Esophagus muscularis mucosa (tissue), 4 donors: ENCODE data around the gene ARHGAP9.

Source experiments
- CTCF ChIP-seq, 3 experiments: fragments of 200-600 bp in 2 of 3; fragments of 450-650 bp in 1 of 3; sonication (generic) in 2 of 3; IDR thresholded peaks; one replicate each; pipeline ENCODE4 v1.5.1; 2017 to 2019; ENCODE audit warnings: antibody characterized with exemption in 3 of 3, mild to moderate bottlenecking in 2 of 3, moderate library complexity in 1 of 3
- EP300 ChIP-seq: sonication (generic); formaldehyde crosslinking; IDR thresholded peaks from one replicate; pipeline ENCODE4 v1.6.1; 2017; ENCODE audit warnings: antibody characterized with exemption
- POLR2A ChIP-seq: fragments of 450-650 bp; IDR thresholded peaks from one replicate; pipeline ENCODE4 v1.6.1; 2017; ENCODE audit warnings: antibody characterized with exemption, moderate library complexity, mild to moderate bottlenecking, low read depth

- no peak for TF ChIP-seq CTCF (IDR thresholded peaks at IDR 0.05)
- TF ChIP-seq EP300 = no peak
- TF ChIP-seq POLR2A = no peak
Observed at GRCh38 chr12:57467212-57467874, 12.3 kb downstream of the ARHGAP9 start.
